Measurements from ENCODE around the gene NOL3.

NOL3 gene

DNA sequence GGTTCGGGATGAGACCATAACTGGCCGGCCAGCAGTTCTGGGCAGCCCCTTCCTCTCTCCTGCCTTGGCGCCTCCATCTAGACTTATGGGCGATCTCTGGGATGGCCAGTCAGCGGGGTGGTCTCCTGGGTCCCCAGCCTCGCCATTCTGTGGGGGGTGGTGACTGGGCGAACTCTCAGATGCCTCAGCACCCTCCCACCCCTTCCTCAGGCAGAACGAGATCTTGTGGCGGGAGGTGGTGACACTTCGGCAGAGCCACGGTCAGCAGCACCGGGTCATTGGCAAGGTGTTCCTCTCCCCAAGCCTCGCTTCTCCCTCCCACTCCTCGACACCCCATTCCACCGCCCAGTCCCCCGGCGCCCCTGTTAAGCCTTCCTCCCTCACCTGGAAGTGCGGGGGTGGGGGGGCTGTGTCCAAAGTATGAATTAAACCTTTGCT lies 4.2 kb upstream of the NOL3 start:
- peak overlapping the region in 1 of 2 donors; percentile 91 for H3K27ac ChIP-seq
- DNase-seq (ENCODE audit: low spot score) = no peak

DNA sequence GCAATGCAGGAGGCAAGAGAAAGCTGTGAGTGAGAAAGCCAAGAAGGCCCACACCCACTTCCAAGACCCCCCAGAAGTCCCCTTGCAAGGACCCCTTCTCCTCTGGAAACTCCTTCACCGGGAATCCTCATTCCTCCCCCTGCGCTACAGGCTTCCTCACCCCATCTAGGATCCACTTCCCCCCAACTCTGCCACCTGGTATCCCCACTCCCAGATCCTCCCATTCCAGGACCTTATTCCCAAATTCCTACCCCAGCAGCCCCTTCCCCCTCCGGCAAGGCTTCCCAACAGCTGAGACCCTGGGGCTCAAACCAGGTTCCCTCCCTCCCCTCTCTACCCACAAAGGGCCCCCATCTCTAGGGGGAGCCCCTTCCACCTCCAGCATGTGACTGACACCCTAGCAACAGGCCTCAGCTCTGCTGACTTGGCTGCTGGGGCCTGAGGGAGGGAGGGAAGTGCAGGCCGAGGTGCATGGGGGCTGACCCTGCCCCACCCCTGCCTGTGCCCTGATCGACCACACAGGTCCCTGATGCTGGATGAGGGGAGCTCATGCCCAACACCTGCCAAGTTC lies 3.7 kb upstream of the NOL3 start:
- DNase-seq (ENCODE audit: low spot score) = no peak
- TF ChIP-seq, protein P1, sequence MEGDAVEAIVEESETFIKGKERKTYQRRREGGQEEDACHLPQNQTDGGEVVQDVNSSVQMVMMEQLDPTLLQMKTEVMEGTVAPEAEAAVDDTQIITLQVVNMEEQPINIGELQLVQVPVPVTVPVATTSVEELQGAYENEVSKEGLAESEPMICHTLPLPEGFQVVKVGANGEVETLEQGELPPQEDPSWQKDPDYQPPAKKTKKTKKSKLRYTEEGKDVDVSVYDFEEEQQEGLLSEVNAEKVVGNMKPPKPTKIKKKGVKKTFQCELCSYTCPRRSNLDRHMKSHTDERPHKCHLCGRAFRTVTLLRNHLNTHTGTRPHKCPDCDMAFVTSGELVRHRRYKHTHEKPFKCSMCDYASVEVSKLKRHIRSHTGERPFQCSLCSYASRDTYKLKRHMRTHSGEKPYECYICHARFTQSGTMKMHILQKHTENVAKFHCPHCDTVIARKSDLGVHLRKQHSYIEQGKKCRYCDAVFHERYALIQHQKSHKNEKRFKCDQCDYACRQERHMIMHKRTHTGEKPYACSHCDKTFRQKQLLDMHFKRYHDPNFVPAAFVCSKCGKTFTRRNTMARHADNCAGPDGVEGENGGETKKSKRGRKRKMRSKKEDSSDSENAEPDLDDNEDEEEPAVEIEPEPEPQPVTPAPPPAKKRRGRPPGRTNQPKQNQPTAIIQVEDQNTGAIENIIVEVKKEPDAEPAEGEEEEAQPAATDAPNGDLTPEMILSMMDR (IDR thresholded peaks at IDR 0.05) = no peak
- peak overlapping the region in 1 of 2 donors; percentile 33 for H3K27ac ChIP-seq
- no peak overlapping the region for H3K4me3 ChIP-seq

More for the DNA sequence above, 4.2 kb upstream of the NOL3 start:
- peak overlapping the region; percentile 69 for H3K4me3 ChIP-seq
- TF ChIP-seq, protein P1 (IDR thresholded peaks at IDR 0.05) = no peak

DNA sequence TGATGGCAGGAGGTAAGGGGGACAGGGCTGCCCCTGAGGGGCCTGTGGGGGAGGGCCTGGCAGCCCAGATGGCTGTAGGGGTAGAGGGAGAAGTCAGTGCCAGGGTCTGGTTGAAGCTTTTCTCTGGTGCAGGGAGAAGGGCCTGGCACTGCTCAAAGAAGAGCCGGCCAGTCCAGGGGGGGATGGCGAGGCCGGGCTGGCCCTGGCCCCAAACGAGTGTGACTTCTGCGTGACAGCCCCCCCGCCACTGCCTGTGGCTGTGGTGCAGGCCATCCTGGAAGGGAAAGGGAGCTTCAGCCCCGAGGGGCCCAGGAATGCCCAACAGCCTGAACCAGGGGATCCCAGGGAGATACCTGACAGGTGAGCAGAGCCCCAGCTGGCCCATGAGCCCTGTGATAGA lies 2.8 kb upstream of the NOL3 start:
- no peak overlapping the region for H3K4me3 ChIP-seq
- TF ChIP-seq, protein P1 (IDR thresholded peaks at IDR 0.05) = no peak
- no peak overlapping the region for H3K27ac ChIP-seq
- DNase-seq (ENCODE audit: low spot score) = no peak

DNA sequence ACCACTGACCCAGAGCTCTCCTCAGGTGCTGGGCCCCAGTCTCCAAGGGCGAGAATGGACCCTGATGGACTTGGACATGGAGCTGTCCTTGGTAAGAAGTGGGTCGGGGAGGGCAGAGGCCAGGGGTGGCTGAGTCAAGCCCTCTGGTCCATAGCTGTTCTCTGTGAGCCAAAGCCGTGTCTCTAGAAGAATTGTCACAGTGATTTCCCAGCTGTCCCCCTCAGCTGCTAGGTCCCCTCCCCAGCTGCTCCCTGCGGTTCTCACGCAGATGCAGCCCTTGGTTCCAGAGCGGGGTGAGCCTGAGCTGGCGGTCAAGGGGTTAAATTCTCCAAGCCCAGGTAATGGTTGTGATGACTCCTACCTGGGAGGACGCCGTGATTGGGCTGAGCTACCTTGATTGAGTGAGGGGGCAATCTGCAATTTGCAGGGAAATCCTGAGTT lies 1.3 kb upstream of the NOL3 start:
- H3K27ac ChIP-seq = peak overlapping the region; percentile 87 to 98
- H3K4me3 ChIP-seq = no peak overlapping the region
- TF ChIP-seq, protein P1 (IDR thresholded peaks at IDR 0.05) = no peak
- no peak for DNase-seq (ENCODE audit: low spot score)

DNA sequence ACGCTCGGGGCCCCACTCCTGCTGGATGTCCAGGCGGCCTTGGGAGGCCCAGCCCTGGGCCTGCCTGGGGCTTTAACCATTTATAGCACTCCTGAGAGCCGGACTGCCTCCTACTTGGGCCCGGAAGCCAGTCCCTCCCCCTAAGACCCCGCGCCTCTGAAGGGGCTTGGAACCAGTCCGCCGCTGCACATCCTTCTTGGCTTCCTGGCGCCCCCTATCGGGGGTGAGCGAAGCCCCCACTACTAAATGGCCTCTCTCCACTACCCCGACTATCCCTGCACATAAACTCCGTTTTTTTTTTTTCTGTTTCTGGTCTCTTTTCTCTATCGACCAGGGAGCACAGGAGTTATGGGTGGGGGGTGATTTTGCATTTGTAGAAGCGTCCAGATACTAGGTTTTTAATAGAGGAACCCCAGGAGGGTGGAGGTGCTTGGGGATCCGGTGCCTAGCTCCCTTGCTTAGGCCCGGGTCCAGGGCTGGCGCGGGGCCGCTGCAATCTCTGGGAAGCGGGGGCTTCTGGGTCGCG lies 633 bp upstream of the NOL3 start:
- TF ChIP-seq, protein P1 (IDR thresholded peaks at IDR 0.05) = peak; percentile 32
- no peak for DNase-seq (ENCODE audit: low spot score)
- H3K27ac ChIP-seq = peak overlapping the region; percentile 87 to 98
- peak overlapping the region; percentile 76 for H3K4me3 ChIP-seq

DNA sequence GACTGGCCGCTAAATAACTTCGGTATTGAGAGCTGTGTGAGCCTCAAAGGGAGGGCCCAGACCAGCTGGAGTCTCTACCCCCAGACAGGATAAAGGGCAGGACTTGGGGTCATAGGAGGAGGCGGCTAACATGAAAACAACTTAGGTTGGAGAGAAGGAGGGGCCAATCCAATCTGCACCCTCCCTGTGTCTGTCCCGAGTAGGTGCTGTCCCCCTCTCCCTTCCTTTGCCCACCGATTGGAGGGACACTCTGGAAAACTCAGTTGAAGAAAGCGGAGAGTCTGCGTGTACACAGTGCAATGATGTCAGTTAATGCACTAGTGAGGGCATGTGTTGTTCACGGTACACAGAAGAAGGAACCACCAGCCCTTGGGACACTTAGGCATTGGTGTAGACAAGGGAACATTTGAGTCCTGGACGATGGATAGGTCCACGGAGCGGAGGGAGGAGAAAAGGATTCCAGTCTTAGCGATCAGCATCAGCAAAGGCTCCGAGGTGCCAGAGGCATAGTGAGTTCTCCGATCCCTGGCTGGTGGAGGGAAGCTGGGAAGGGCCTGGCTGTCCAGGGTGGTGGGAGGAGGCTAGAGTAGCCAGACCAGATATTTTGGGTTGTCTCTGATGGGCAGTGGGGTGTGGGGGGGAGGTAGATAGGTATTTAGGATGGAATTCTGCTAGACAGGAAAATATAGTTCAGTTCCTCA lies 761 bp downstream of the NOL3 start:
- peak overlapping the region; percentile 76 for H3K4me3 ChIP-seq
- H3K27ac ChIP-seq = peak overlapping the region; percentile 87 to 98
- TF ChIP-seq, protein P1 (IDR thresholded peaks at IDR 0.05) = no peak
- no peak for DNase-seq (ENCODE audit: low spot score)
